CD4-positive, alpha-beta T cell (primary cell): ENCODE results near the gene CD3D. TPM values are rescaled to one million over a fixed set of nuclear protein-coding genes. Genes with fewer than 3 reads are reported as not detected.

Experiments
- ATAC-seq: fragments of 200-7000 bp; cut with Tn5 transposase; one replicate; pipeline ENCODE4 v1.10.0; 2022; ENCODE audit warnings: mild to moderate bottlenecking; ENCODE audit not compliant: poor library complexity
- CTCF ChIA-PET: fragments of 350-600 bp; sonication (Branson Sonifier 250); formaldehyde crosslinking; loops from one replicate; lab custom pipeline; 2021; ENCODE audit warnings: antibody characterized with exemption, inconsistent platforms; lab: Charles Lee
- POLR2A ChIA-PET: fragments of 350-600 bp; sonication (Branson Sonifier 250); formaldehyde crosslinking; loops from one replicate; lab custom pipeline; 2021; ENCODE audit warnings: antibody characterized with exemption, inconsistent platforms; lab: Charles Lee
- DNase-seq, 14 experiments: peaks; one replicate each; pipeline ENCODE4 v3.0.0-alpha.2; 2013 to 2020; ENCODE audit warnings: mixed read lengths in 2 of 14
- H3K27ac ChIP-seq, 2 donors: one replicate each; pipeline versions ENCODE4 v1.5.1 to v1.7.0; 2013; ENCODE audit warnings: low read length in 2 of 2, low read depth in 1 of 2, mild to moderate bottlenecking in 1 of 2
- H3K27me3 ChIP-seq, 2 experiments: 1 replicate in 1 of 2; 2 replicates in 1 of 2; pipeline versions ENCODE4 v1.6.1 to v1.7.0; 2013; ENCODE audit warnings: low read length in 2 of 2, control low read depth in 1 of 2, mild to moderate bottlenecking in 1 of 2, moderate library complexity in 1 of 2; ENCODE audit not compliant: insufficient read depth in 2 of 2, control insufficient read depth in 1 of 2
- H3K36me3 ChIP-seq: one replicate; pipeline ENCODE4 v1.6.1; 2013; ENCODE audit warnings: low read length, control low read depth; ENCODE audit not compliant: insufficient read depth
- H3K4me1 ChIP-seq: one replicate; pipeline ENCODE4 v1.6.1; 2013; ENCODE audit warnings: low read length, control low read depth; ENCODE audit not compliant: insufficient read depth
- H3K4me3 ChIP-seq: one replicate; pipeline ENCODE4 v1.5.1; 2013; ENCODE audit warnings: mild to moderate bottlenecking, low read length, moderate library complexity
- H3K9me3 ChIP-seq, 2 experiments: 1 replicate in 1 of 2; 2 replicates in 1 of 2; pipeline versions ENCODE4 v1.6.1 to v1.7.0; 2013; ENCODE audit warnings: low read length in 2 of 2, mild to moderate bottlenecking in 2 of 2, control low read depth in 1 of 2, moderate library complexity in 1 of 2; ENCODE audit not compliant: control insufficient read depth in 1 of 2, insufficient read depth in 1 of 2
- H3K27ac Mint-ChIP-seq: one replicate; pipeline ENCODE4 v1.8.0; 2020; ENCODE audit warnings: mixed read lengths
- H3K27me3 Mint-ChIP-seq: one replicate; pipeline ENCODE4 v1.8.0; 2021; ENCODE audit warnings: mixed read lengths
- H3K36me3 Mint-ChIP-seq: one replicate; pipeline ENCODE4 v1.8.0; 2021; ENCODE audit warnings: low read depth, mixed read lengths
- H3K4me1 Mint-ChIP-seq: one replicate; pipeline ENCODE4 v1.8.0; 2021; ENCODE audit warnings: low read depth, mixed read lengths
- H3K4me3 Mint-ChIP-seq: one replicate; pipeline ENCODE4 v1.8.0; 2020; ENCODE audit warnings: mild to moderate bottlenecking, mixed read lengths
- H3K9me3 Mint-ChIP-seq: one replicate; pipeline ENCODE4 v1.8.0; 2020; ENCODE audit warnings: mixed read lengths
- CTCF ChIP-seq: fragments of 200-600 bp; IDR thresholded peaks from one replicate; pipeline ENCODE4 v1.8.0; 2022; ENCODE audit warnings: antibody characterized with exemption, mild to moderate bottlenecking
- intact Hi-C, 2 experiments: fragments of 100-400 bp; cut with DNase I in 1 of 2; cut with micrococcal nuclease in 1 of 2; formaldehyde crosslinking; loops; one replicate each; pipeline versions ENCODE4 v1.15.1 to v1.9.0; 2023 to 2025; cut with DNase I, micrococcal nuclease
- total RNA-seq, 174 experiments: library from RNA in 2 of 174; stranded (reverse) in 2 of 174; gene quantifications; one replicate each; pipeline ENCODE4 v1.2.3 and lab custom pipeline; 2021 to 2026

Gene CD3D
- total RNA-seq, 2 experiments from 2014 or later, result 265 to 274 TPM

DNA sequence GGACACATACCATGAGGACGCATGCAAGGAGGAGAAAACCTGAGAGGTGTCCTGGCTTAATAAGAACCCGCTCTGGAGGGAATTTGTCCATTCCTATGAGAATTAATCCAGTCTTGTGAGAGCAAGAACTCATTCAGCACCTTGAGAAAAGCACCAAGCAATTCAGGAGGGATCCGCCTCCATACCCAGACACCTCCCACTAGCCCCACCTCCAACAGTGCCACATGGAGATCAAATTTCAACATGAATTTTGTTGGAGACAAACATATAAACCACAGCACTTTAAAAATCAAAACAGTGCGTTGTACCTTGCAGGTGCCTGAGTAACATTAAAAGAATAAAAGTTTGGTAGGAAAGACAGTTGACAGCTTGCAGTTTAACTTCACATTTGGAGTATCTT is 28.3 kb upstream of the CD3D start:
- H3K4me3 Mint-ChIP-seq, result no peak overlapping the region
- H3K4me1 ChIP-seq, result no peaks in the 10 kb centered on the region
- CTCF ChIA-PET, result no interaction called here
- intact Hi-C loops, result no loop called here
- no peak overlapping the region for H3K4me3 ChIP-seq
- H3K27ac Mint-ChIP-seq, result peak overlapping the region; percentile 17
- H3K27me3 ChIP-seq, result no peaks in the 10 kb centered on the region
- H3K9me3 ChIP-seq, result no peaks in the 10 kb centered on the region
- TF ChIP-seq CTCF, result no peak
- POLR2A ChIA-PET, result no interaction called here
- no peaks in the 10 kb centered on the region for H3K9me3 Mint-ChIP-seq
- DNase-seq (no peak), ATAC-seq (no peak)
- H3K4me1 Mint-ChIP-seq, result no peaks in the 10 kb centered on the region
- peaks cover 98% of the 10 kb centered on the region for H3K36me3 Mint-ChIP-seq
- peaks cover 96% of the 10 kb centered on the region for H3K36me3 ChIP-seq
- H3K27ac ChIP-seq, result no peak overlapping the region
- H3K27me3 Mint-ChIP-seq, result no peaks in the 10 kb centered on the region

DNA sequence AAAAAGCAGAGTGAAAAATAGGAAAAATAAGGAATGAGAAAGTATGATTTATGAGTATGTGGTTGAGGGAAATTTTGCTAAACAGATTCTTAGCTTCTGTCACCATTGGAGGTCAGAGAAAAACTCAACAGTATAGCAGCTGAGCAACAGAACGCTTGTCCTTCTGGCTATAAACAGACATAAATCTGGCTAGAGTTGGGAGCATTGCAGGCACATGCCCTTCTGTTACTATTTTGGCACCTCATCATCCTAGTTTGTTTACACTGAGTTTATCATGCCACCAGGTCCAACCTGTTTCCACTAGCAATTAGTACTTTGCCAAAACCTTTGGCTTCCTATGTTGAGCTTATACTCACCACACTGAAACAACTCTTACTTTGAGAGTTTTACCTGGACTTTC is 23.8 kb upstream of the CD3D start:
- no peak overlapping the region for H3K27ac ChIP-seq
- intact Hi-C loops, result no loop called here
- H3K4me1 Mint-ChIP-seq, result peaks cover 32% of the 10 kb centered on the region
- no peaks in the 10 kb centered on the region for H3K9me3 Mint-ChIP-seq
- ATAC-seq, result no peak
- H3K36me3 Mint-ChIP-seq, result peaks cover 96% of the 10 kb centered on the region
- H3K27ac Mint-ChIP-seq, result no peak overlapping the region
- DNase-seq, result no peak
- TF ChIP-seq CTCF, result no peak
- H3K4me3 Mint-ChIP-seq, result no peak overlapping the region
- ChIA-PET CTCF (no interaction called here), POLR2A (no interaction called here)
- no peaks in the 10 kb centered on the region for H3K9me3 ChIP-seq
- no peaks in the 10 kb centered on the region for H3K27me3 Mint-ChIP-seq
- H3K27me3 ChIP-seq, result no peaks in the 10 kb centered on the region
- no peak overlapping the region for H3K4me3 ChIP-seq
- H3K36me3 ChIP-seq, result peaks cover 76% of the 10 kb centered on the region
- H3K4me1 ChIP-seq, result peaks cover 15% of the 10 kb centered on the region

DNA sequence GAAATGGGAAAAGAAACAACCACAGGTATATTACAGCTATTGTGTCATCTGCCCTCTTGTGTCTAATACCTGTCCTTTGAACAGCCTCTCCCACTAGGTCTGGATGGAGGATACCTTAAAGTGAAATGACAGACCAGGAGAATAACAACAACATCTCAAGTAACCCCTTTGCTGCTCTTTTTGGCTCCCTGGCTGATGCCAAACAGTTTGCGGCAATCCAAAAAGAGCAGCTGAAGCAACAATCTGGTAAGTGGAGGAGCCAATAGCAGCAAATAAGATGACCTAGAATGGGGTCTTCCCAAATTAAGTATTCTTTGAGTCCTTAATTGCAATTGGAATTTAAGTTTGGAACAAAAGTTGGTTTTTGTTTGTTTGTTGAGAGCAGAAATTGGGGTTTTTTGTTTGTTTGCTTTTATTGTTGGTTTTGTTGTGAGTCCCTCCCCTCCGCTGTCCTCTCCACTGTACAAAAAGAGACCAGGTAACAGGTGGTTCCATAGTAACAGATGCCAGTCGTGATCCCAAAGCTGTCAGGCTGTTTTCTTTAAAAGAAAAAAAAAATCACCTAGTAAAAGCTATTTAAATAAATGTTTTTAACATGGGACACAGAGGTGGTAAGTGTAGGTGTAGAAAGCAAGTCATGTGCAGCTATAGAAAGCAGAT is 22.6 kb upstream of the CD3D start:
- Mint-ChIP-seq H3K27ac (no peak overlapping the region), H3K4me3 (no peak overlapping the region), H3K36me3 (peaks cover 84% of the 10 kb centered on the region), H3K4me1 (peaks cover 44% of the 10 kb centered on the region), H3K9me3 (no peaks in the 10 kb centered on the region), H3K27me3 (no peaks in the 10 kb centered on the region)
- peaks cover 65% of the 10 kb centered on the region for H3K36me3 ChIP-seq
- ATAC-seq (no peak), DNase-seq (no peak)
- intact Hi-C loops, result loop anchor here in 1 of 2 experiments (5.0 kb wide), 1 partner anchor 37 kb away; the partner anchor contains the start of gene ATP5MG
- CTCF ChIA-PET, result interaction anchor here (0.8 to 1.4 kb wide), 3 partner anchors 19 to 167 kb away, joined by 3 to 5 read pairs (median 3); no protein-coding TSS in a partner anchor
- no peak for TF ChIP-seq CTCF
- H3K27me3 ChIP-seq, result no peaks in the 10 kb centered on the region
- peaks cover 22% of the 10 kb centered on the region for H3K4me1 ChIP-seq
- H3K4me3 ChIP-seq, result no peak overlapping the region
- H3K9me3 ChIP-seq, result no peaks in the 10 kb centered on the region
- POLR2A ChIA-PET, result interaction anchor here (0.7 to 1.0 kb wide), 2 partner anchors 8 to 61 kb away, joined by 3 read pairs; no protein-coding TSS in a partner anchor
- H3K27ac ChIP-seq, result no peak overlapping the region
